GM10248 (cell line): Measurements from ENCODE around the gene C1QTNF9B.

Experiments used
- CTCF ChIA-PET: fragments of 300-600 bp; sonication (Branson Sonifier 250); formaldehyde crosslinking; extraction: SDS; loops from one replicate; lab custom pipeline; 2021; ENCODE audit warnings: antibody characterized with exemption; lab: Yijun Ruan, JAX
- POLR2A ChIA-PET: fragments of 350-650 bp; sonication (Branson Sonifier 250); formaldehyde crosslinking; extraction: SDS; loops from one replicate; lab custom pipeline; 2020; ENCODE audit warnings: antibody characterized with exemption; lab: Yijun Ruan, JAX
- DNase-seq: peaks from one replicate; pipeline ENCODE4 v3.0.0; 2012; ENCODE audit errors: extremely low spot score
- TF ChIP-seq, protein P1 (sequence below): IDR thresholded peaks from 2 replicates; pipeline ENCODE4 v1.5.1; 2012; ENCODE audit warnings: mild to moderate bottlenecking, low read depth; ENCODE audit errors: extremely low read depth, missing control alignments, control extremely low read depth

C1QTNF9B gene

DNA sequence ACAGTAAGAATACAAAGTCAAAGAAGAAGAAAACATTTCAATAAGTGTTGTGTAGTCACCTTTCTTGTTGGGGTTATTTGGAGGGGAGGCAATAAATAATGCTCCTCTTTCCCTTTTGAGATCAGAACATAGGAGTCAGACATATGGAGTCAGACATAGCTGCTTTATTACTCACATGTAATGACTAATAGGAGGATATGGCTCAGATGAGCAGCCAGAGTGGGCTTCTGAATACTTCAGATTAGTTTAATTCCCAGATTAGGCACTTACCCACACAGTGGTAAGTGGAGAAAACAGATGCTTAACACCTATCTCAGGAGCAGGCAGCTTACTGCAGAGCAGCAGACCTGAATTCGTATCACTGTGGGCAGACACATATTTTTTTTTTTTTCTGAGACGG, 31.7 kb upstream of the C1QTNF9B start:
- TF ChIP-seq, protein P1, sequence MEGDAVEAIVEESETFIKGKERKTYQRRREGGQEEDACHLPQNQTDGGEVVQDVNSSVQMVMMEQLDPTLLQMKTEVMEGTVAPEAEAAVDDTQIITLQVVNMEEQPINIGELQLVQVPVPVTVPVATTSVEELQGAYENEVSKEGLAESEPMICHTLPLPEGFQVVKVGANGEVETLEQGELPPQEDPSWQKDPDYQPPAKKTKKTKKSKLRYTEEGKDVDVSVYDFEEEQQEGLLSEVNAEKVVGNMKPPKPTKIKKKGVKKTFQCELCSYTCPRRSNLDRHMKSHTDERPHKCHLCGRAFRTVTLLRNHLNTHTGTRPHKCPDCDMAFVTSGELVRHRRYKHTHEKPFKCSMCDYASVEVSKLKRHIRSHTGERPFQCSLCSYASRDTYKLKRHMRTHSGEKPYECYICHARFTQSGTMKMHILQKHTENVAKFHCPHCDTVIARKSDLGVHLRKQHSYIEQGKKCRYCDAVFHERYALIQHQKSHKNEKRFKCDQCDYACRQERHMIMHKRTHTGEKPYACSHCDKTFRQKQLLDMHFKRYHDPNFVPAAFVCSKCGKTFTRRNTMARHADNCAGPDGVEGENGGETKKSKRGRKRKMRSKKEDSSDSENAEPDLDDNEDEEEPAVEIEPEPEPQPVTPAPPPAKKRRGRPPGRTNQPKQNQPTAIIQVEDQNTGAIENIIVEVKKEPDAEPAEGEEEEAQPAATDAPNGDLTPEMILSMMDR, result no peak
- CTCF ChIA-PET, result no interaction called here
- POLR2A ChIA-PET, result no interaction called here
- no peak for DNase-seq

DNA sequence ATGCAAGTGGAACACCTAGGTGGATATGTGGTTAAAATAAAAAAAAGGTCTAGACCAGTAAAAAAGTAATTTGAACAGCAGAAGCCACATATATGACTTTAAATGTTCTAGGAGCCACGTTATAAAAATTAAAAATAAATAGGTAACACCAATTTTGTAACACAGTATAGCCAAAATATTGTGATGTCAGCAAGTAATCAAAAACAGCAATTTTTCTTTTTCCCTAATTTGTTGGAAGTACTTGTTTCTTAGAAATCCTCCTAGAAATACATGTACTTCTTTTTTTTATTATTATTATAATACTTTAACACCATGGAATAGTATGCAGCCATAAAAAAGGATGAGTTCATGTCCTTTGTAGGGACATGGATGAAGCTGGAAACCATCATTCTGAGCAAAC, 25.7 kb upstream of the C1QTNF9B start:
- DNase-seq, result no peak
- ChIA-PET CTCF (interaction anchor here (1.0 to 5.2 kb wide), 7 partner anchors 12 to 306 kb away, joined by 3 to 40 read pairs (median 4); no protein-coding TSS in a partner anchor), POLR2A (no interaction called here)
- TF ChIP-seq, protein P1, result no peak

DNA sequence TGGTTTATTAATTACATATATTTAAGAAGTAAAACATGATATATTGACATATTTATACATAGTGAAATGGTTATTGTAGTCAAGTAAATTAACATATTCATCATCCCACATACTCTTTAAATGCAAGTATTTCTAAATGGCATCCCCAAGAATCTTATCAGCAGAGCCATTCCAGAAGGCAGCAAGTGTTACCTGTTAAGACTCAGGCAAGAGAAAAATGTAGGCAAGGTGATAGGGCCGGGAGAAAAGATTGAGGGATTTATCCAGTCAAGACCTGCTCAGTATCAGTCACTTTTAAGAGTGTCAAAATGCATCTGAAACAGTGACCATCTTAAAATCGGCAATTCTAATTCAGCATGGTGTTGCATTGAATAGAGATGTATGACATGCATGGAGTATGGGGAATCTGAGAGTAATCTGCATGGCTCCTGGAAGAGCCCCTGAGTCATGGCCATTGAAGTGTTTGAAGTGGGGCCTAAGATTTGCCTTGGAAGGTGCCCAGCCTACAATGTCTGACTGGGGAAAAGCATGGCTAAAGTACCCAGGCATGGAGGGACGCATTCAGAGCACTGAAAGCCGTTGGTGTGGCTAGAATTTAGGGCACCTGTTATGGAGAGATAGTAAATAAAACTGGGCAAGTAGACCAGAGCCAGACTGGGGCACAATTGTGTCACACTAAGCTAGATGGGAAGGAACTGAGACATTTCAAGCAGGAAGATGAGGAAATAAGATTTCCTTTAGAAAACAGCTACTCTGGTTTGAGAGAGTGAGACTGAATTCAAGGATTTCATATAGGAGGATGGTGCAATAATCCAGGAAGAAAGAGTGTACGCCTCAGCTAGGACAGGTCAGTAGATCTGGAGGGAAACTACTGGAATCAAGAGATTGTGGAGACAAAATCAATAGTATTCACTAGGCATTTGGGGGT, 25.0 kb upstream of the C1QTNF9B start:
- CTCF ChIA-PET, result interaction anchor here (0.6 to 5.2 kb wide), 22 partner anchors 8 to 308 kb away, joined by 3 to 40 read pairs (median 4); partner anchors contain the start of gene MIPEP
- DNase-seq, result no peak
- TF ChIP-seq, protein P1, result no peak
- POLR2A ChIA-PET, result no interaction called here

DNA sequence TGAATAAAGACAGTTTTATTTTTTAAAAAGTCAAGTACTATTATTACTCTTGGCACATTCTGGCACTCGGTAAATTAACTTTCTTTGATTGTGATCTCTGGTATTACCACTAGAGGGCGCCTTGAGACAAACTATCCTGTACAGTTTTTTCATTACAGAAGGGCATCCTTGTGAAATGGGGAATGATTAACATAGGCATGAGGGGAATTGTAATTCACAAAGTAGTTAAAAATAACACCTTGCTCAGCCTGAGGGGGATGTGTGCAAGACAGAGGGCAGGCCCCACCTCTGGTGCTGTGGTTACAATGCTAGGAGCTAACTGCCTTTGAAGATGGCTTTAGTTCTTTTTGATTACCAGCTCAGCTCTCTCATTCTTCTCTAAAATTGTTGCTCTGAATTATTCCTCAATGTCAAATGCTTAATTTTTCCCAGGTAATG, 24.2 kb upstream of the C1QTNF9B start:
- DNase-seq, result no peak
- ChIA-PET CTCF (interaction anchor here (0.6 to 5.2 kb wide), 21 partner anchors 9 to 309 kb away, joined by 3 to 40 read pairs (median 4); partner anchors contain the start of gene MIPEP), POLR2A (no interaction called here)
- TF ChIP-seq, protein P1, result peak; percentile 52

DNA sequence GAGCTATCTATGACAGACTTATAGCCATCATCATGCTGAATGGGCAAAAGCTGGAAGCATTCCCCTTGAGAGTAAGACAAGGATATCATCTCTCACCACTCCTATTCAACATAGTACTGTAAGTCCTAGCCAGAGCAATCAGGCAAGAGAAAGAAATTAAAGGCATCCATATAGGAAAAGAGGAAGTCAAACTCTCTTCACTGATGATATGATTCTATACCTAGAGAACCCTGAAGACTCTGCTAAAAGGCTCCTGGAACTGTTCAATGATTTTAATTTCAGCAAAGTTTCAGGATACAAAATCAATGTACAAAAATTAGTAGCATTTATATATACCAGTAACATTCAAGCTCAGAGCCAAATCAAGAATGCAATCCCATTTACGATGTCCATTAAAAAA, 21.7 kb upstream of the C1QTNF9B start:
- TF ChIP-seq, protein P1, result no peak
- no peak for DNase-seq
- POLR2A ChIA-PET, result interaction anchor here (0.6 kb wide), 1 partner anchor 187 kb away, joined by 3 read pairs; no protein-coding TSS in a partner anchor
- CTCF ChIA-PET, result interaction anchor here (1.0 to 3.3 kb wide), 6 partner anchors 11 to 314 kb away, joined by 3 to 14 read pairs (median 4); no protein-coding TSS in a partner anchor

DNA sequence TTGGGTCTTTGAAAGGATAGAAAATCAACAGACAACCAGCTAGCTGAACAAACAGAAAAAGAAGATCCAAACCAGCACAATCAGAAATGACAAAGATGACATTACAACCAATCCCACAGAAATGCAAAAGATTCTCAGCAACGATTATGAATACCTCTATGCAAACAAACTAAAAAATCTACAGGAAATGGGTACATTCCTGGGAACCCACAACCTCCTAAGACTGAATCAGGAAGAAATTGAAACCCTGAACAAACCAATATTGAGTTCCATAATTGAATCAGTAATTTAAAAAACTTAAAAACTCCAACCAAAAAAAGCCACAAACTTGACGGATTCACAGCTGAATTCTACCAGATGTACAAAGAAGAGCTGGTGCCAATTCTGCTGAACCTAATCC, 20.9 kb upstream of the C1QTNF9B start:
- ChIA-PET POLR2A (interaction anchor here (0.6 kb wide), 1 partner anchor 187 kb away, joined by 3 read pairs; no protein-coding TSS in a partner anchor), CTCF (interaction anchor here (1.0 to 3.3 kb wide), 6 partner anchors 12 to 315 kb away, joined by 3 to 14 read pairs (median 4); no protein-coding TSS in a partner anchor)
- TF ChIP-seq, protein P1, result no peak
- DNase-seq, result no peak
